Activated CD8-positive, alpha-beta memory T cell treated with anti-CD3 and anti-CD28 coated beads for 36 hours (primary cell): ENCODE data around the gene ABCD1. TPM values are rescaled to one million over a fixed set of nuclear protein-coding genes. Genes with fewer than 3 reads are reported as not detected.
"Not testable (repeated sequence)": the region's sequence is repeated elsewhere in the genome, so short reads cannot be mapped to it uniquely, and the experiment has no call there.

Experiments
- CTCF ChIA-PET: fragments of 350-600 bp; sonication (Branson Sonifier 250); formaldehyde crosslinking; loops from one replicate; lab custom pipeline; 2021; ENCODE audit warnings: antibody characterized with exemption; lab: Charles Lee
- POLR2A ChIA-PET: fragments of 350-600 bp; sonication (Branson Sonifier 250); formaldehyde crosslinking; loops from one replicate; lab custom pipeline; 2021; ENCODE audit warnings: antibody characterized with exemption; lab: Charles Lee
- total RNA-seq, 2 experiments: library from RNA; stranded (reverse); gene quantifications; one replicate each; pipeline ENCODE4 v1.2.3, GENCODE V29; 2021

Gene ABCD1
- 1 to 10 TPM; 3.5 to 4.4 TPM for total RNA-seq

GRCh38 chrX:153724252-153725038 lies at the start of gene ABCD1, which contains the start of gene BCAP31:
Gene ABCD1 (plus strand): TSS chrX:153724856. CDS start chrX:153725267, 411 bp downstream.
Gene BCAP31 (minus strand): TSS chrX:153724387. CDS start chrX:153723244, 1,143 bp downstream.
- ChIA-PET POLR2A (interaction anchor here (0.6 kb wide), 1 partner anchor 641 kb away, joined by 3 read pairs; no protein-coding TSS in a partner anchor), CTCF (no interaction called here)

- ChIA-PET POLR2A (no interaction called here), CTCF (no interaction called here)
These were observed 43.5 kb upstream of the ABCD1 start for GRCh38 chrX:153681175-153681574.

- CTCF ChIA-PET, POLR2A ChIA-PET: not testable (repeated sequence)
These were observed 41.2 kb upstream of the ABCD1 start for GRCh38 chrX:153683486-153683885.

- CTCF ChIA-PET: interaction anchor here (0.7 kb wide), 1 partner anchor 721 kb away, joined by 3 read pairs; no protein-coding TSS in a partner anchor
- POLR2A ChIA-PET: no interaction called here
These were observed 40.0 kb upstream of the ABCD1 start for GRCh38 chrX:153684467-153685155.

GRCh38 chrX:153685156-153685536 lies 39.5 kb upstream of the ABCD1 start:
- POLR2A ChIA-PET: no interaction called here
- CTCF ChIA-PET: no interaction called here

- ChIA-PET CTCF (no interaction called here), POLR2A (no interaction called here)
These were observed 38.6 kb upstream of the ABCD1 start for GRCh38 chrX:153685751-153686696.

GRCh38 chrX:153686711-153687110 lies 37.9 kb upstream of the ABCD1 start:
- ChIA-PET CTCF (no interaction called here), POLR2A (no interaction called here)

GRCh38 chrX:153687121-153688039 lies 37.3 kb upstream of the ABCD1 start, which contains the start of gene SLC6A8:
Gene SLC6A8 (plus strand): TSS chrX:153687926. CDS start chrX:153688575, 649 bp downstream.
- POLR2A ChIA-PET: no interaction called here
- CTCF ChIA-PET: no interaction called here

- CTCF ChIA-PET: no interaction called here
- POLR2A ChIA-PET: no interaction called here
These were observed 36.6 kb upstream of the ABCD1 start for GRCh38 chrX:153688071-153688470.

- CTCF ChIA-PET: no interaction called here
- POLR2A ChIA-PET: no interaction called here
These were observed 36.1 kb upstream of the ABCD1 start for GRCh38 chrX:153688506-153688905.

GRCh38 chrX:153688911-153689590 lies 35.6 kb upstream of the ABCD1 start:
- CTCF ChIA-PET: no interaction called here
- POLR2A ChIA-PET: no interaction called here

GRCh38 chrX:153689654-153690465 lies 34.8 kb upstream of the ABCD1 start:
- CTCF ChIA-PET: no interaction called here
- POLR2A ChIA-PET: no interaction called here

GRCh38 chrX:153690466-153690865 lies 34.2 kb upstream of the ABCD1 start:
- POLR2A ChIA-PET: no interaction called here
- CTCF ChIA-PET: no interaction called here

GRCh38 chrX:153691032-153691827 lies 33.4 kb upstream of the ABCD1 start:
- POLR2A ChIA-PET, CTCF ChIA-PET: not testable (repeated sequence)

GRCh38 chrX:153692003-153692402 lies 32.7 kb upstream of the ABCD1 start:
- ChIA-PET POLR2A (no interaction called here), CTCF (interaction anchor here (0.6 kb wide), 1 partner anchor 29 kb away, joined by 3 read pairs; no protein-coding TSS in a partner anchor)

- POLR2A ChIA-PET: no interaction called here
- CTCF ChIA-PET: interaction anchor here (0.6 kb wide), 1 partner anchor 28 kb away, joined by 3 read pairs; no protein-coding TSS in a partner anchor
These were observed 32.0 kb upstream of the ABCD1 start for GRCh38 chrX:153692611-153693156.
